ENCODE data around the gene SERPINA5. TPM values are rescaled to one million over a fixed set of nuclear protein-coding genes. Genes with fewer than 3 reads are reported as not detected.

The SERPINA5 gene
- total and polyA plus RNA-seq, 2 of the 13 experiments (the other 11 are each of a cell fraction or from before 2014, with no cell fraction given) = 449 to 498 TPM

GRCh38 chr14:94586635-94587034, 5.4 kb downstream of the SERPINA5 start:
- BruUV-seq (replicated peaks) = no TSS peak
- H3K4me3 ChIP-seq (replicated peaks in 1 of 3; ENCODE audit: insufficient read depth in 1 of 3, low read depth in 2 of 3, low read length in 3 of 3) = no peak overlapping the region
- peaks cover 74% of the 10 kb centered on the region for H3K4me1 ChIP-seq (ENCODE audit: insufficient read depth, low read length)
- no peaks in the 10 kb centered on the region for H3K9me3 ChIP-seq (ENCODE audit: low read length)
- ChIA-PET CTCF (ENCODE audit: low intra/inter-chr PET ratio, low total read pairs) (no interaction called here), POLR2A (interaction anchor here (0.7 to 5.9 kb wide), 6 partner anchors 12 to 39 kb away, joined by 3 to 52 read pairs (median 3); partner anchors contain the start of genes SERPINA3 and SERPINA4)
- no peak overlapping the region for H3K27ac ChIP-seq (ENCODE audit: extremely low read length, insufficient read depth, low read length)
- 86% methylated on average over 2 of the region's 4 CpGs for WGBS (ENCODE audit: low lambda C conversion rate)
- no peak overlapping the region for H2AFZ ChIP-seq (ENCODE audit: low read length)
- H3K36me3 ChIP-seq (replicated peaks in 1 of 2; ENCODE audit: control insufficient read depth in 1 of 2, insufficient read depth in 2 of 2, low read length in 2 of 2) = peaks cover 37 to 71% of the 10 kb centered on the region in 2 experiments
- TF ChIP-seq RBFOX2 (IDR thresholded peaks at IDR 0.05; ENCODE audit: low read depth, low read length) = 0 out of 2 replicates have a peak, but pooled peaks have one; percentile 4
- TF ChIP-seq, protein P1, sequence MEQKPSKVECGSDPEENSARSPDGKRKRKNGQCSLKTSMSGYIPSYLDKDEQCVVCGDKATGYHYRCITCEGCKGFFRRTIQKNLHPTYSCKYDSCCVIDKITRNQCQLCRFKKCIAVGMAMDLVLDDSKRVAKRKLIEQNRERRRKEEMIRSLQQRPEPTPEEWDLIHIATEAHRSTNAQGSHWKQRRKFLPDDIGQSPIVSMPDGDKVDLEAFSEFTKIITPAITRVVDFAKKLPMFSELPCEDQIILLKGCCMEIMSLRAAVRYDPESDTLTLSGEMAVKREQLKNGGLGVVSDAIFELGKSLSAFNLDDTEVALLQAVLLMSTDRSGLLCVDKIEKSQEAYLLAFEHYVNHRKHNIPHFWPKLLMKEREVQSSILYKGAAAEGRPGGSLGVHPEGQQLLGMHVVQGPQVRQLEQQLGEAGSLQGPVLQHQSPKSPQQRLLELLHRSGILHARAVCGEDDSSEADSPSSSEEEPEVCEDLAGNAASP (CRISPR knock-in tag; IDR thresholded peaks at IDR 0.05; ENCODE audit: borderline replicate concordance) = no peak
- no peak for TF ChIP-seq FOXP1 (IDR thresholded peaks at IDR 0.05)
- TF ChIP-seq FOXP1 (CRISPR knock-in tag; IDR thresholded peaks at IDR 0.05) = no peak
- no peak for TF ChIP-seq ZNF484 (CRISPR knock-in tag; IDR thresholded peaks at IDR 0.05; ENCODE audit: borderline replicate concordance, low read depth)
- no peaks in the 10 kb centered on the region; a peak in 1 of 5 replicates for H3K27me3 ChIP-seq (ENCODE audit: control insufficient read depth in 1 of 2, insufficient read depth in 2 of 2, low read length in 2 of 2)
- H4K20me1 ChIP-seq (ENCODE audit: insufficient read depth, low read length) = no peaks in the 10 kb centered on the region; the same call in 1 of the 2 replicates
- no peak overlapping the region for H3K4me2 ChIP-seq (ENCODE audit: low read depth, low read length)
- in situ Hi-C loops (cut with HindIII; ENCODE audit: extremely low pct_ligation_motif_present, low pct_unique_long_range_greater_than_20kb) (no loop called here), intact Hi-C loops (cut with micrococcal nuclease; ENCODE audit: unreplicated experiment) (no loop called here)
- H3K9ac ChIP-seq (ENCODE audit: insufficient read depth, low read depth, low read length) = no peak overlapping the region
- DNase-seq (ENCODE audit: low spot score) (no peak), ATAC-seq (no peak), FAIRE-seq (no peak)
- peaks cover 65% of the 10 kb centered on the region for H3K79me2 ChIP-seq (ENCODE audit: insufficient read depth, low read length)

DNA sequence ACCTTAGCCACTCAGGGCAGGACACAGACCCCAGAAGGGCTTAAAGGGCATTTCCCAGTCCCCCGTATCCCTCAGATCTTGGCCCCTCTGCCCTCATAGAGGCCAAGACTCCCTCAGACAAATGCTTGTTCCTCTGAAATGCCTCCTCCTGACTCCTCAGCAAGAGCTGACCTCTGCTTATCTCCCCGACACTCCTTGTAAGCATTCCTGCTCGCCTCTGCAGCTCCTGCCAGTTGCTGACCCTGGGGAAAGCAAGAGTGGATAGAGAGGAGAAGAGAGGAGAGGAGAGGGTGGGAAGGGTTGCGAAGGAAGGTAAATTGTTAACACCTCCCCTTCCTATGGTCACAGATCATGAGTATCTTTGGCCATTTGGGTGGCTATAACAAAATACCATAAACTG, 7.1 kb downstream of the SERPINA5 start:
- Histone ChIP-seq H3K9me3 (ENCODE audit: low read length) (no peaks in the 10 kb centered on the region), H3K4me1 (ENCODE audit: insufficient read depth, low read length) (peaks cover 73% of the 10 kb centered on the region), H3K79me2 (ENCODE audit: insufficient read depth, low read length) (peaks cover 48% of the 10 kb centered on the region), H3K27me3 (ENCODE audit: control insufficient read depth in 1 of 2, insufficient read depth in 2 of 2, low read length in 2 of 2) (no peaks in the 10 kb centered on the region), H3K4me3 (replicated peaks in 1 of 3; ENCODE audit: insufficient read depth in 1 of 3, low read depth in 2 of 3, low read length in 3 of 3) (no peak overlapping the region), H3K27ac (ENCODE audit: extremely low read length, insufficient read depth, low read length) (peak overlapping the region; percentile 18), H3K4me2 (ENCODE audit: low read depth, low read length) (peak overlapping the region; percentile 24; the same call in 1 of the 2 replicates), H2AFZ (ENCODE audit: low read length) (no peak overlapping the region), H3K36me3 (replicated peaks in 1 of 2; ENCODE audit: control insufficient read depth in 1 of 2, insufficient read depth in 2 of 2, low read length in 2 of 2) (peaks cover 40 to 86% of the 10 kb centered on the region in 2 experiments), H4K20me1 (ENCODE audit: insufficient read depth, low read length) (no peaks in the 10 kb centered on the region; the same call in 1 of the 2 replicates), H3K9ac (ENCODE audit: insufficient read depth, low read depth, low read length) (no peak overlapping the region)
- TF ChIP-seq ZEB1 (IDR thresholded peaks at IDR 0.05; ENCODE audit: insufficient replicate concordance, low read depth) (no peak), ZNF766 (CRISPR knock-in tag; IDR thresholded peaks at IDR 0.05; ENCODE audit: borderline replicate concordance) (no peak), BORCS8-MEF2B (CRISPR knock-in tag; IDR thresholded peaks at IDR 0.05) (0 out of 2 replicates have a peak, but pooled peaks have one; percentile 17), ZNF567 (CRISPR knock-in tag; IDR thresholded peaks at IDR 0.05; ENCODE audit: borderline replicate concordance) (no peak), POLR2A (IDR thresholded peaks at IDR 0.05; ENCODE audit: insufficient read depth in 1 of 2, low read depth in 2 of 2, low read length in 2 of 2) (0 out of 4 replicates have a peak, but pooled peaks of 1 of the 2 experiments have one; percentile 12)
- intact Hi-C loops (cut with micrococcal nuclease; ENCODE audit: unreplicated experiment) = no loop called here
- FAIRE-seq = no peak
- no TSS peak for BruUV-seq (replicated peaks)
- ChIA-PET POLR2A (interaction anchor here (1.4 to 2.3 kb wide), 2 partner anchors 10 to 24 kb away, joined by 7 to 9 read pairs; partner anchors contain the start of gene SERPINA3), CTCF (ENCODE audit: low intra/inter-chr PET ratio, low total read pairs) (no interaction called here)
- no peak for ATAC-seq
- DNase-seq (ENCODE audit: low spot score) = no peak
- 92% methylated on average over 4 of the region's 4 CpGs for WGBS (ENCODE audit: low lambda C conversion rate)
- in situ Hi-C loops (cut with HindIII; ENCODE audit: extremely low pct_ligation_motif_present, low pct_unique_long_range_greater_than_20kb) = no loop called here
